ENCODE results near the gene LMBR1.

LMBR1 gene

DNA sequence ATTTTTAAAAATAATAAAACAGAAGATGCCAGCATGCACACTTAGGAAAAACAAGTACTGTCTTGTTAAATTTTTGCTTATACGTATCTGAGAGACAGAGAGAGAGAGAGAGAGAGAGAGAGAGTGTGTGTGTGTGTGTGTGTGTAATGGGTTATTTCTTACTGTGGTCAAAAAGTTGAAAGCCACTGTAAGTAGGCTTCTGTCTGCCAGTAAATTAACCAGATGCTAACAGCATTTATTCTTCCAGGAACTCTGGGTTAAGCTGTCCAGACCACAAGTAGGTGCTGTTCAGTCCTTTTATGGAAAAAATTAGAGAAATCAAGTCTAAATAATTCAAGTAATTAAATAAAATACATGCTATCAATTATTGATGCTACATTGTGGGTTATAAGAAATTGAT, 212.7 kb downstream of the LMBR1 start:
- no peak for DNase-seq

- no peak for DNase-seq
These were observed 215.5 kb downstream of the LMBR1 start for GRCh38 chr7:156677374-156678054.

DNA sequence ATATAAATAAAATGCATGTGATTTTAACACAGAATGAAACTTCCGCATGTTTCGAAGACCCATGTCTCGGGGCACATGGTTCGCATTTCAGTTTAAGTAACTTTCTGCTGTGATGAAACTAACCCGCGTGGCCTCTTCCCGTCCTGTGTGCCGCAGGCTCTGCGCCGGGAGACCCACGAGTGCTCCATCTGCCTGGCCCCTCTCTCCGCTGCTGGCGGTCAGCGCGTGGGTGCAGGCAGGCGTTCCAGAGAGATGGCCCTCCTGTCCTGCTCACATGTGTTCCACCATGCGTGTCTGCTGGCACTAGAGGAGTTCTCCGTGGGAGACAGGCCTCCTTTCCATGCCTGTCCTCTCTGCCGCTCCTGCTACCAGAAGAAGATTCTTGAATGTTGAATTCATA, 216.7 kb downstream of the LMBR1 start:
- no peak for DNase-seq

DNA sequence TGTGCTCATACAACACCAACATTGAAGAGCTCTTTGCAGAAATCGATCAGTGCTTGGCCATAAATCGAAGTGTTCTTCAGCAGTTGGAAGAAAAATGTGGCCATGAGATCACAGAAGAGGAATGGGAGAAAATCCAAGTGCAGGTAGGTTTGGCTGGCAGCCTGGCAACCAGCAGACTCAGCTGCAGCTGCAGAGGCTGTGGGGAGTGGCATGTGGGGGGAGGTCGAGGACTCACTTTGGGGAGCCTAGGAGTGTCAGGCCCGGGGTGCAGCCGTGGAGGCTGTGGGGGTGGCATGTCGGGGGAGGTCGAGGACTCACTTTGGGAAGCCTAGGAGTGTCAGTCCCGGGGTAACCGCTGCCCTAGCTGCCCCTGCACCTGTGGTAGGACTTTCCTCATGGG, 217.3 kb downstream of the LMBR1 start:
- no peak for DNase-seq

DNA sequence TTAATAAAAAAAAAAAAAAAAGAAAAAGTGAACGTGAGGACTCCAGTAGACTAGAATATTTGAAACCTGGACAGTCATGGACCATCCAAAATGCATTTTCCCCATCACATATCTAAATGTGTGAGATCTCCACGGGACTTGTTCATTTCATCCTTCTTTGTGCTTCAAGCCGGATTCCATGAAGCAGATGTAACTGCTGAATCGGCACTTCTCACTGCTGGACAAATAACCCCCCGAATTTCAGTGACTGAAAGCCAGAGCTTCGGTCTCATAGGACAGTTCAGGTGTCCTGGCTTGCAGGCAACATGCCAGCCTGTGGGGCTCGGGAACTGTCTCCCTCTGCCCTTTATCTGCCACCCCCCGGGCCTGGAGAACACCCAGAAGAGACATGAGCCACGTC, 219.1 kb downstream of the LMBR1 start:
- DNase-seq: no peak

- DNase-seq: no peak
These were observed 219.5 kb downstream of the LMBR1 start for GRCh38 chr7:156673454-156673853.

DNA sequence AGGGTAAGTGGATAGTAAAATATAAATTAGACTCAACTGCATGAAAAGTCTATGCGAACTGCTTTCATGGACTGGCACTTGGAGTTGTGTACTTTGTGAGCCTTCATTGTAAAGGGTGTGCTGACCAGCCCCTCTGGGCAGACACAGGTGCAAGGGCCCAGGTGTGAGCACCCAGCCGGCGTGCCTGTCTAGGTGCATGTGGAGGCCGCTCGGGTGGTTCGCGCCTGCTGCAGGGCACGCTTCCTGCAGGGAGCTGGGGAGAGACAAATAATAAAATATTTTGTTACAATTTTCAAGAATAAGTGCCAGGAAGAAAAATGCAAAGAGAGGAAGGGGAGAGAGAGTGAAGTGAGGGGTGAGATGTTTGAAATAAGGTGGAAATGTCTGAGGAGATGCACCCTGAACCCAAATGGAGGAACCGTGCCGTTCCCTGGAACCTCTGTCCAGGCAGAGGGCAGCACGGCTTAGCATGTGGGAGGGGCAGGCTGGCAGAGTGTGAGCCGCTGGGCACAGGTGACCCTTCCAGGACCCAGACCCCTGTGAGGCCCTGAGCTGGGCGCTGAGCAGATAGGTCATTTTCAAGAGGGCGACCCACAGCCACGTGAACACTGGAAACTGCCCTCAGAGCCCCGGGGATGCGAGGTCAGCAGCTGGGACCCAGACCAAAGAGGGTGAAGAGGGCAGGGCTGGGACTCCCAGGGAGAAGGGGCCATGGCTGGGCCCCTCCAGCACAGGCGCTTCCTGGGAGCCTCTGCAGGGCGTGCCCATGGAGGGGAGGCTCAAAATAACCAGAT, 223.8 kb downstream of the LMBR1 start:
- DNase-seq: no peak

DNA sequence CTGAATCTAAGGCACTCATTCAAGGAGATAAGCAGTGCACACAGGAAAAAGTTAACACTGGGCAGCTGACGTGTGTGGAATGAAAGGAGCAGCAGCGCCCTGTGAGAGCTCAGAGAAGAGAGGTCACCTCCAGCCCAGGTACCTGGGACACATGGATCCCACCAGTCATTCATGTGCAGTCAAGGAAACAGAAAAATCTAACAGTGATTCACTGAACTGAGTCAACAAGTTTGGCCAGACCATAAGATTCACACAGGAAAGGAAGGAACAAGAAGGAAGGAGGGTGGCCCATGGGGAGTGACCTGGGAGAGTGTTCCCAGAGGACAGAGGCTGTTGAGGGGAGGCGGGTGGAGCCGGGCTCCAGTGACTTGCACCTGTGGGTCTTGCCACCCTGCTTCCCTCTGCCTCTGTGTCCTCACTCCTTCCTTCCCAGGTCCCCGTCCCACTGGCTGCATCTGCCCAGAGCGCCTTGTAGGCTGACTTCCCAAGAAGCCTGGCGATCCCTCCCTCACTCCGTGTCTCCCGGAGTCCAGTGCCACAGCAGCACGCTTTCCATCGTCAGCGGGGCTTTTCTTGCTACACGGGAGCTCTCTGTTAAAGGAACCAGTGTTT, 224.7 kb downstream of the LMBR1 start:
- DNase-seq: no peak

DNA sequence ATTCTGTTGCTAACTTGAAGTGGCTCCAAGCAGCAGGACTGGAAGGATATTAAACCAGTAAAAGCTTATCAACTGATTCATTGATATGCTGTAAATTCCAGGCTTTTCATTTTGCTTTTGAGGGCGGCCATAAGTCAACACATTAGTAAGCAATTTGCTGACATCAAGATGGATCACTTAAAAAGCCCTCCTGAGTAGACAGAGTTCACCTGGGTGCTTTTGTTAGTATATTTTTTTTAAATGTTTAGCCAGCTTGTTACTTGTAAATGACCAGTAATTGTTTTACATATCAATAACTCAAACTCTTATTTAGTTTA, 225.9 kb downstream of the LMBR1 start:
- no peak for DNase-seq

DNA sequence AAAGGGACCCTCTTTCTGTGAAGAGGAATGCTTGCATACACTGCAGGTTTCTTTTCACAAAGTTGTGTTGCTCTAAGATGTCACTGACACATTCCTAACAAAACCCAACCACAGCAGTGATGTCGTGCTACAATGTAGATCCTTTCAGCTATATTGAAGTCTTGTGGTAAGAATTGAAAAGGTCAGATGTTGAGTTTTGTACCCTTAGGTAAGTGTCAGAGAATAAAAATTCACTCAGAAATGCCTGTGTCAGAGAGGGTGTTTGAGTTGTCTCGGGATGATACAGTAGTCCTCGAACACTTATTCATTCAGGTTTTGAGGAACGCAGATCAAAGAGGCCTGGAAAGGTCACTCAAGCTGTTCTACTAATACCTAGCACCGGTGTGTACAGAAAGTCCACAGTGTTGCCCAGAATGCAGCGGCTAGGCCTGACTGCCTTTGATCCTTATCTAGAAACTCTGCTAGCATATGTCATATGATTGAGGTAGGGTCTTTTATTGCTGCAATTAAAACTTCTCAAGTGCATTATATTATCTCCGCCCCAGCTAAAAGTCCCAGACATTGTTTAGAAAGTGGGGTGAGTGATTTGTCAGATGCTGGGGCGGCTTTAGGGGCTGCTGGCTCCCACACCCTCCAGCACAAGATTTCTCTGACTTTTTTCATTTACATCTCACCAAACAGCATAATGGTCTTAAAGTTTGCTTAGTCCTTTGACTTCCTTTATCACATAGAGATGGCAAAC, 226.4 kb downstream of the LMBR1 start:
- no peak for DNase-seq

GRCh38 chr7:156665101-156665500, 227.9 kb downstream of the LMBR1 start:
- DNase-seq: no peak

- no peak for DNase-seq
These were observed 230.7 kb downstream of the LMBR1 start for GRCh38 chr7:156662277-156662676.

DNA sequence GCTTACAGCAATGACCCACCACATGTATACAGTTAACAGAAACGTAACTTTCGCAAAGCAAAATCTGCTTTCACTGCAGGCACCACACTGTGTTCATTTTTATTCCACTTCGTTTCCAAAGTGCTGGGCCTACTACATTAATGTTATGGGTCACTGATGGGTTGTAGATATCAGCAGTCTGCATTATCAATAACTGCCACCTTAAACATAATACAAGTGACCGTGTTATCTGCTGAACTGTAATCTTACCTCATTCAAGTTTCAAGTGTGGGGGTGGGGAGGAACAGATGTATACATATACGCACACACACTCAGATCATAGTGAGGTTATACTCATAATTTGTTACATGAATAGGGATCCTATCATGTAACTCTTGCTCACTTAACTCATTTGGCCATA, 231.3 kb downstream of the LMBR1 start:
- no peak for DNase-seq

DNA sequence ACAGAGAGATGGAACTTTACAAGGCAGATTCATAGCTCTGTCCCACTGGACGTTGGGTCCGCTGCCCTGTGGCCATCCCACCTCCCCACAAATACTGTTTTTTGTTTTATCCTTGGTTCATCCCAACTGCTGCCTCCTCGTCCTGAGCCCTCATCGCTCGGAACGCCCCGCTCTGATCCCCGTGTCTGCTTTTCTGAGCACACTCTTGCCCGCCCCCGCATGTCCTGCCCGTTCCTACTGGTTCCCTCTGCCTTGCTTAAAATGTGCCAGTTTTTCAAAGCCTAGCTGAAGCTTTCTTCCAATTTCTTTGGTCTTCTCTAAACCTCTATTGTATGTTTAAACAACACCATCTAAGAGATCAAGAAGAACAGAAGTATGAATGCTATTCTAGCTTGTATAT, 233.0 kb downstream of the LMBR1 start:
- no peak for DNase-seq

DNA sequence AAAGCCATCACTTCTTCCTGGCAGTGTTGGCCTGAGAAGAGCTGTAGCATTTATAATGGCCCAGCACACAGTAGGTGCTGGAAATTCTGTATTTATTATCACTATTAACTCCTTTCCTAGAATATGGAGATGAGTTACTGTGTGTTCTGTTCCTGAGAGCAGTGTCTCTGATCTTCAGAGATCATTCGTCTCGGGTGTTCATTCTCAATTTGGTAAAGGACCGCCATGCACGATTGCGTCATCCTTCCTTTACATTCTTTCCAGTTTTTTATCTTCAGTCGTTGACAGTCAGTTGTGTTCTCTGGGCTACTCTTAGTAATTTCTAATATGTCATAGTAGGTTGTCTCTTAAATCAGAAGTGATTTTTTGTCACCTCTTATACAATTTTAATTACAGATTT, 233.8 kb downstream of the LMBR1 start:
- no peak for DNase-seq

- DNase-seq: no peak
These were observed 235.3 kb downstream of the LMBR1 start for GRCh38 chr7:156657681-156658080.

- no peak for DNase-seq
These were observed 236.4 kb downstream of the LMBR1 start for GRCh38 chr7:156656598-156656997.

GRCh38 chr7:156655983-156656382, 237.0 kb downstream of the LMBR1 start:
- no peak for DNase-seq

DNA sequence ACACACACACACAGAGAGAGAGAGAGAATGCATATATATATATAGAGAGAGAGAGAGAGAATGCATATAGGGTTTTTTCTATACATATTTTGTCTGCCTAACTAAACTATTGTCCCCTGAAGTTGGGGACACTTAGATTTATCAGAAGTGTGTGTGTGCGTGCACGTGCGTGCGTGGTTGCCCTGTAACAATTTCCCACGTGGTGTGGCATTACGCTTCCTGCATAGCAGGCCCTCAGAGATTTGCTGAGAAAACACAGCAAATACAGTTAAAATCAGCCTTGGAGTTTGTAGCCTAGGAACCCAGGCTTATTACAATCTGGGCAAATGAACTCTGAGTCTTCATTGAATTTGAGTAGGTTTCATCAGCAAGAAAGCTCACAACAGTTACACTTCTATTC, 237.7 kb downstream of the LMBR1 start:
- no peak for DNase-seq

GRCh38 chr7:156654511-156655234, 238.3 kb downstream of the LMBR1 start:
- no peak for DNase-seq

DNA sequence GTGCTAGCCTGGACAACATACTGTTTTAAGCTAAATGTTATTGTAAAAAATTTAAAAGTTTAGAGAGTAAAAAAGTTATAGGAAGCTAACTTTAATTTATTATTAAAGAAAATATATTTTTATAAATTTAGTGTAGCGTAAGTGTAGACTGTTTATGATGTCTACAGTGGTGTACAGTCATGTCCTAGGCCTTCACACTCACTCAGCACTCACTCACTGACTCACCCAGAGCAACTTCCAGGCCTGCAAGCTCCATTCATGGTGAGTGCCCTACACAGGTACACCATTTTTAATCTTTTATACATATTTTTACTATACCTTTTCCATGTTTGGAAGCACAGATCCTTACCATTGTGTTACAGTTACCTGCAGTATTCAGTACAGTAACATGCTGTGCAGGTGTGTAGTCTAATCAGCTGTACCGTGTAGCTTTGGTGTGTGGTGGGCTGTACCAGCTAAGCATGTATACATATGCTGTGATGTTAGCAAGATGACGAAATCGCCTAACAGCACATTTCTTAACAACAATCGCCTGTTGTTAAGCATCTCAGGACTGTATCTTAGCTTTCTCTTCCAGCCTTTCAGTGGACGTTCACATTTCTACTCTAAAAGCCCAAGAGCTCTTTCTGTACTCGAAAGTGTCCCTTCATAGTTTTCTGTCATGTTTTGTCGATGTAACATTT, 240.0 kb downstream of the LMBR1 start:
- DNase-seq: no peak

- no peak for DNase-seq
These were observed 241.5 kb downstream of the LMBR1 start for GRCh38 chr7:156651474-156651873.
